Body of pancreas (tissue), 4 donors: ENCODE measurements around the gene ZNF581. TPM values are rescaled to one million over a fixed set of nuclear protein-coding genes. Genes with fewer than 3 reads are reported as not detected.

Source experiments
- ATAC-seq: fragments of 150-250 bp; one replicate; pipeline ENCODE4 v1.9.1; 2016
- DNase-seq, 4 donors: peaks; one replicate each; pipeline ENCODE4 v3.0.0-alpha.2; 2019
- H3K27ac ChIP-seq, 4 donors: fragments of 200-600 bp; sonication (generic); 1 replicate in 3 of 4; 2 replicates in 1 of 4; pipeline versions ENCODE4 v1.5.1 to v1.6.1; 2016 to 2019; ENCODE audit warnings: mild to moderate bottlenecking in 1 of 4, mixed read lengths in 1 of 4, moderate library complexity in 1 of 4
- H3K27me3 ChIP-seq, 2 donors: fragments of 200-600 bp; sonication (generic); one replicate each; pipeline ENCODE4 v1.6.0; 2016; ENCODE audit warnings: mild to moderate bottlenecking in 1 of 2
- H3K36me3 ChIP-seq, 2 donors: fragments of 200-600 bp; sonication (generic); replicated peaks in 1 of 2; 2 replicates each; pipeline ENCODE4 v1.5.1; 2016; ENCODE audit warnings: low read depth in 2 of 2; ENCODE audit not compliant: insufficient read depth in 1 of 2
- H3K4me1 ChIP-seq: fragments of 200-600 bp; sonication (generic); one replicate; pipeline ENCODE4 v1.6.0; 2016
- H3K4me3 ChIP-seq, 2 donors: fragments of 200-600 bp; sonication (generic); 1 replicate in 1 of 2; 2 replicates in 1 of 2; pipeline ENCODE4 v1.5.1; 2016 to 2019
- H3K9me3 ChIP-seq, 3 donors: fragments of 200-600 bp; sonication (generic); 1 replicate in 2 of 3; 2 replicates in 1 of 3; pipeline ENCODE4 v1.5.1; 2016
- CTCF ChIP-seq, 7 experiments: fragments of 450-650 bp in 4 of 7; fragments of 200-600 bp in 3 of 7; sonication (generic) in 3 of 7; IDR thresholded peaks; one replicate each; pipeline ENCODE4 v1.5.1; 2016 to 2019; ENCODE audit warnings: antibody characterized with exemption in 7 of 7
- POLR2A ChIP-seq, 3 donors: fragments of 450-650 bp; IDR thresholded peaks; one replicate each; pipeline ENCODE4 v1.6.1; 2016; ENCODE audit warnings: antibody characterized with exemption in 3 of 3, mild to moderate bottlenecking in 2 of 3
- WGBS, 2 donors: methylation state at CpG; one replicate each; pipeline ENCODE4 v1.1.5; 2017; 5-methylcytosine and 5-hydroxymethylcytosine counted together
- intact Hi-C: fragments of 100-400 bp; cut with DNase I; formaldehyde crosslinking; loops from one replicate; pipeline ENCODE4 v1.15.1; 2023
- total RNA-seq, 2 donors: library from RNA; depleted of rRNA; stranded (reverse); fragments of >200 nt; gene quantifications; one replicate each; pipeline ENCODE4 v1.1.0, GENCODE V29; 2016

ZNF581 gene
- total RNA-seq, 2 donors from 2014 or later, result 16.8 to 20.2 TPM

GRCh38 chr19:55636723-55637122 is 6.7 kb upstream of the ZNF581 start:
- peaks cover 66% of the 10 kb centered on the region for H3K4me1 ChIP-seq
- H3K36me3 ChIP-seq, result no peaks in the 10 kb centered on the region
- ATAC-seq (no peak), DNase-seq (no peak)
- intact Hi-C loops, result no loop called here
- no peak for TF ChIP-seq POLR2A (IDR thresholded peaks at IDR 0.05)
- no peak for TF ChIP-seq CTCF (IDR thresholded peaks at IDR 0.05)
- no peaks in the 10 kb centered on the region for H3K9me3 ChIP-seq
- 84 to 85% methylated on average over 4 of the region's 4 CpGs for WGBS, 2 donors
- H3K27me3 ChIP-seq, result no peaks in the 10 kb centered on the region
- H3K27ac ChIP-seq, result no peak overlapping the region
- no peak overlapping the region for H3K4me3 ChIP-seq

DNA sequence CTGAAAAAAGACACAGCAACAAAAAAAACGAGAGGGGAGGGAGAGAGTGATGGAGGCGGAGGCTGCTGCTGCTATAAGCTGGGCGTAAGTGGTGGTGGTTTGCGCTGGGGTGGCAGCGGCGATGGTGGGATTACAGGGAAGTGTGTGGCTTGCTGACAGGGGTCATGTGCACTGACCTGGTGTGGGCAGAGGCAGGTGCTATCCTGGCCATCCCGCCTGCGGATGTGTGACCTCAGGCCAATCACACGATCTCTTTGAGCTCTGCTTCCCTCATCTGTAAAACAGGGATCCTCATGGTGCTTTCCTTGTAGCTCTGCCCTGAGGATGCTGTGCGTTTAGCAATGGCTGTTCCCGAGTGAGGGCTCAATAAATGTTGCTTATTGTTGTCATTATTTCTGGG is 5.9 kb upstream of the ZNF581 start:
- no peak for TF ChIP-seq CTCF (IDR thresholded peaks at IDR 0.05)
- TF ChIP-seq POLR2A (IDR thresholded peaks at IDR 0.05), result no peak
- intact Hi-C loops, result no loop called here
- 70 to 80% methylated on average over 11 of the region's 11 CpGs for WGBS, 2 donors
- Histone ChIP-seq H3K4me3 (no peak overlapping the region), H3K27ac (no peak overlapping the region), H3K27me3 (no peaks in the 10 kb centered on the region), H3K36me3 (no peaks in the 10 kb centered on the region), H3K9me3 (no peaks in the 10 kb centered on the region), H3K4me1 (peaks cover 68% of the 10 kb centered on the region)
- no peak for DNase-seq
- ATAC-seq, result no peak

DNA sequence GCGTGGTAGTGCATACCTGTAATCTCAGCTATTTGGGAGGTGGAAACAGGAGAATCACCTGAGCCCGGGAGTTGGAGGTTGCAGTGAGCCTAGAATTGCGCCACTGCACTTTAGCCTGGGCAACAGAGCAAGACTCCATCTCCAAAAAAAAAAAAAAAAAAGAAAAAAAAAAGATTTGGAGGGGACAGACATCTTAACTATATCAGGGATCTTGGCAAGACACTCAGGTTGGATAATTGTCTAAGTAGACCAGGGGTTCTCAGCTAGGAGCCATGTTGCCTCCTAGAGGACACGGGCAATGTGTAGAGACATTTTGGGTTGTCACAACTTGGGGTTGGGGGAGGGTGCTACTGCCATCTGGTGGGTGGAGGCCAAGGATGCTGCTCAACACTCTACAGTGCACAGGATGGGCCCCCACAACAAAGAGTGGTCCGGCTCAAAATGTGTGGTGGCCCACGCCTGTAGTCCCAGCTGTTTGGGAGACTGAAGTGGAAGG is 4.5 kb upstream of the ZNF581 start:
- Histone ChIP-seq H3K36me3 (no peaks in the 10 kb centered on the region), H3K9me3 (no peaks in the 10 kb centered on the region), H3K4me3 (no peak overlapping the region), H3K27me3 (no peaks in the 10 kb centered on the region), H3K27ac (peak overlapping the region in 1 of 4 donors; percentile 27), H3K4me1 (peaks cover 76% of the 10 kb centered on the region)
- DNase-seq (no peak), ATAC-seq (no peak)
- intact Hi-C loops, result no loop called here
- WGBS, 2 donors, result 72 to 86% methylated on average over 6 of the region's 6 CpGs
- TF ChIP-seq POLR2A (IDR thresholded peaks at IDR 0.05), result no peak
- TF ChIP-seq CTCF (IDR thresholded peaks at IDR 0.05), result peak in 4 of 7 experiments; percentile 14 to 39 (median 27)

GRCh38 chr19:55640043-55640576 is 3.3 kb upstream of the ZNF581 start:
- DNase-seq, result peak; percentile 60 to 65 (median 64)
- peaks cover 82% of the 10 kb centered on the region for H3K4me1 ChIP-seq
- no peaks in the 10 kb centered on the region for H3K9me3 ChIP-seq
- no peaks in the 10 kb centered on the region for H3K27me3 ChIP-seq
- ATAC-seq, result peak; percentile 13
- intact Hi-C loops, result no loop called here
- peak in 6 of 7 experiments; percentile 13 to 49 (median 45) for TF ChIP-seq CTCF (IDR thresholded peaks at IDR 0.05)
- peak in 1 of 3 donors; percentile 48 for TF ChIP-seq POLR2A (IDR thresholded peaks at IDR 0.05)
- 14 to 42% methylated on average over 2 to 37 of the region's 38 CpGs for WGBS, 2 donors
- H3K4me3 ChIP-seq, result no peak overlapping the region
- H3K36me3 ChIP-seq, result no peaks in the 10 kb centered on the region
- peak overlapping the region; percentile 79 to 94 (median 92) for H3K27ac ChIP-seq
